ENCODE results near the gene RCAN2. TPM values are rescaled to one million over a fixed set of nuclear protein-coding genes. Genes with fewer than 3 reads are reported as not detected.

The RCAN2 gene
- total and polyA plus RNA-seq, 8 donors = 2.5 to 35.8 (median 3.1) TPM

DNA sequence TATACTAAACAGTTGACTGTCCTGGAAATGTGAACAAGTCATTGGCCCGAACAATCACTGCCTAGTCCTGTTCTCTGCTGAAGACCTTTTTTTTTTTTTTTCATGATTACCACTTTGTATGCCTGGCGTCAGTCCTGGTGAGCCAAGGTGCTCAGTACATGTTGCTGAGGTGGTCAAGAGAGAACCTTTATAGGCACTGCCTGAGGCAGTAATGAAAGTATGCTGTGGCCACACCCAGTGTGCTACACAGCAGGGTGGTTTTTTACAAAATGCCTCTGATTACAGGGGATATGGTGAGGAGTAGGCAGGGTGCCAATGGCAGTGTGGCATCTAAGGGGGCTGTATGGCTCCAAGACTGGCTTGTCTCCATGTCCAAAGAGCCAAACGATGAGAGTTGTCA, 185.4 kb downstream of the RCAN2 start:
- no peaks in the 10 kb centered on the region for H3K4me1 ChIP-seq
- no peaks in the 10 kb centered on the region for H3K36me3 ChIP-seq
- H3K27ac ChIP-seq = no peak overlapping the region
- TF ChIP-seq, protein P1, sequence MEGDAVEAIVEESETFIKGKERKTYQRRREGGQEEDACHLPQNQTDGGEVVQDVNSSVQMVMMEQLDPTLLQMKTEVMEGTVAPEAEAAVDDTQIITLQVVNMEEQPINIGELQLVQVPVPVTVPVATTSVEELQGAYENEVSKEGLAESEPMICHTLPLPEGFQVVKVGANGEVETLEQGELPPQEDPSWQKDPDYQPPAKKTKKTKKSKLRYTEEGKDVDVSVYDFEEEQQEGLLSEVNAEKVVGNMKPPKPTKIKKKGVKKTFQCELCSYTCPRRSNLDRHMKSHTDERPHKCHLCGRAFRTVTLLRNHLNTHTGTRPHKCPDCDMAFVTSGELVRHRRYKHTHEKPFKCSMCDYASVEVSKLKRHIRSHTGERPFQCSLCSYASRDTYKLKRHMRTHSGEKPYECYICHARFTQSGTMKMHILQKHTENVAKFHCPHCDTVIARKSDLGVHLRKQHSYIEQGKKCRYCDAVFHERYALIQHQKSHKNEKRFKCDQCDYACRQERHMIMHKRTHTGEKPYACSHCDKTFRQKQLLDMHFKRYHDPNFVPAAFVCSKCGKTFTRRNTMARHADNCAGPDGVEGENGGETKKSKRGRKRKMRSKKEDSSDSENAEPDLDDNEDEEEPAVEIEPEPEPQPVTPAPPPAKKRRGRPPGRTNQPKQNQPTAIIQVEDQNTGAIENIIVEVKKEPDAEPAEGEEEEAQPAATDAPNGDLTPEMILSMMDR (IDR thresholded peaks at IDR 0.05) = no peak
- no peaks in the 10 kb centered on the region for H3K27me3 ChIP-seq
- H3K9me3 ChIP-seq = no peaks in the 10 kb centered on the region
- no peak overlapping the region for H3K4me3 ChIP-seq
- intact Hi-C loops (cut with DNase I) = no loop called here
- DNase-seq (no peak), ATAC-seq (no peak)

- no peak for ATAC-seq
Observed at GRCh38 chr6:46305236-46305635, 186.0 kb downstream of the RCAN2 start.

GRCh38 chr6:46302816-46303215, 188.4 kb downstream of the RCAN2 start:
- DNase-seq (no peak), ATAC-seq (no peak)
- Histone ChIP-seq H3K27me3 (no peaks in the 10 kb centered on the region), H3K27ac (no peak overlapping the region), H3K9me3 (no peaks in the 10 kb centered on the region), H3K4me3 (no peak overlapping the region), H3K4me1 (no peaks in the 10 kb centered on the region), H3K36me3 (no peaks in the 10 kb centered on the region)
- intact Hi-C loops (cut with DNase I) = no loop called here
- TF ChIP-seq, protein P1 (IDR thresholded peaks at IDR 0.05) = no peak

More at GRCh38 chr6:46305236-46305635, 186.0 kb downstream of the RCAN2 start:
- no peak overlapping the region for H3K27ac ChIP-seq
- intact Hi-C loops (cut with DNase I) = no loop called here
- no peaks in the 10 kb centered on the region for H3K4me1 ChIP-seq
- TF ChIP-seq, protein P1 (IDR thresholded peaks at IDR 0.05) = no peak
- H3K4me3 ChIP-seq = no peak overlapping the region
- H3K27me3 ChIP-seq = no peaks in the 10 kb centered on the region
- H3K9me3 ChIP-seq = no peaks in the 10 kb centered on the region
- H3K36me3 ChIP-seq = no peaks in the 10 kb centered on the region
- no peak for DNase-seq

GRCh38 chr6:46302176-46302575, 189.1 kb downstream of the RCAN2 start:
- no peak for ATAC-seq
- no peak overlapping the region for H3K4me3 ChIP-seq
- no peaks in the 10 kb centered on the region for H3K9me3 ChIP-seq
- H3K27me3 ChIP-seq = no peaks in the 10 kb centered on the region
- H3K36me3 ChIP-seq = no peaks in the 10 kb centered on the region
- H3K4me1 ChIP-seq = no peaks in the 10 kb centered on the region
- TF ChIP-seq, protein P1 (IDR thresholded peaks at IDR 0.05) = no peak
- intact Hi-C loops (cut with DNase I) = no loop called here
- H3K27ac ChIP-seq = no peak overlapping the region
- no peak for DNase-seq

DNA sequence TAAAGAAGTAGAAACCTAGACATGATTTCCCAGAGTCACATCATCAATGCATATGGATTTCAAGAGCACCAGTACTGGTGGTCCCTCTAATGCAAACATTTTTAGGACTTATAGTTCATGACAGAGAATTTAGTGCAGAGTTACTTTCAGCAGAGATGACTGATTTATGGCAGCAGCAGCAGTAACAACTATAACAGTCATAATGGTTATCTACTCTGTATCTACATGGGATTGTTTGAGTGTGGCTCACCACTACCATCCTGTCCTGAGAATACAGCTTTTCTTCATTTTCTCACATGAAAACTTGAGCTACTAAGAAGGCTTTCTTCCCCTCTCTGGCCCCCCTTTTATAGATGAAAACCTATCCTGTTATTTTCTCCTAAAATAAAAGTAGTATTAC, 192.0 kb downstream of the RCAN2 start:
- no peaks in the 10 kb centered on the region for H3K9me3 ChIP-seq
- no peaks in the 10 kb centered on the region for H3K4me1 ChIP-seq
- H3K4me3 ChIP-seq = no peak overlapping the region
- no peak overlapping the region for H3K27ac ChIP-seq
- no peaks in the 10 kb centered on the region for H3K36me3 ChIP-seq
- ATAC-seq (no peak), DNase-seq (no peak)
- intact Hi-C loops (cut with DNase I) = no loop called here
- H3K27me3 ChIP-seq = no peaks in the 10 kb centered on the region
- TF ChIP-seq, protein P1 (IDR thresholded peaks at IDR 0.05) = no peak
